Embryonic facial prominence (tissue), 1 donor: ENCODE measurements around the gene CDKN1C.

Experiments
- DNase-seq: peaks from one replicate; pipeline ENCODE4 v3.0.0-alpha.2; 2016; ENCODE audit errors: extremely low spot score

Gene CDKN1C

GRCh38 chr11:2870460-2870859 is 15.1 kb downstream of the CDKN1C start:
- no peak for DNase-seq

GRCh38 chr11:2869561-2870427 is 15.8 kb downstream of the CDKN1C start:
- no peak for DNase-seq

- no peak for DNase-seq
Observed at GRCh38 chr11:2869134-2869526, 16.4 kb downstream of the CDKN1C start.

- DNase-seq: no peak
Observed at GRCh38 chr11:2868506-2869133, 17.0 kb downstream of the CDKN1C start.

GRCh38 chr11:2867722-2868505 is 17.7 kb downstream of the CDKN1C start:
- no peak for DNase-seq

GRCh38 chr11:2867142-2867541 is 18.4 kb downstream of the CDKN1C start:
- DNase-seq: no peak

GRCh38 chr11:2865922-2866577 is 19.5 kb downstream of the CDKN1C start:
- no peak for DNase-seq

GRCh38 chr11:2864901-2865300 is 20.7 kb downstream of the CDKN1C start:
- no peak for DNase-seq

- no peak for DNase-seq
Observed at GRCh38 chr11:2863276-2863618, 22.3 kb downstream of the CDKN1C start.

GRCh38 chr11:2862395-2863275 is 22.9 kb downstream of the CDKN1C start:
- no peak for DNase-seq

GRCh38 chr11:2860636-2861035 is 24.9 kb downstream of the CDKN1C start:
- DNase-seq: no peak

GRCh38 chr11:2859699-2860037 is 25.9 kb downstream of the CDKN1C start:
- no peak for DNase-seq

GRCh38 chr11:2858995-2859698 is 26.4 kb downstream of the CDKN1C start:
- no peak for DNase-seq

- DNase-seq: no peak
Observed at GRCh38 chr11:2857918-2858317, 27.7 kb downstream of the CDKN1C start.

- no peak for DNase-seq
Observed at GRCh38 chr11:2857276-2857675, 28.3 kb downstream of the CDKN1C start.

- DNase-seq: no peak
Observed at GRCh38 chr11:2855162-2855561, 30.4 kb downstream of the CDKN1C start.

- DNase-seq: no peak
Observed at GRCh38 chr11:2853997-2854560, 31.5 kb downstream of the CDKN1C start.

- DNase-seq: no peak
Observed at GRCh38 chr11:2853401-2853800, 32.2 kb downstream of the CDKN1C start.

- no peak for DNase-seq
Observed at GRCh38 chr11:2849994-2850770, 35.4 kb downstream of the CDKN1C start.
